CD4-positive, alpha-beta memory T cell (primary cell): ENCODE results near the gene FHIT. TPM values are rescaled to one million over a fixed set of nuclear protein-coding genes. Genes with fewer than 3 reads are reported as not detected.
"Not testable (repeated sequence)": the region's sequence is repeated elsewhere in the genome, so short reads cannot be mapped to it uniquely, and the experiment has no call there.

Experiments
- CTCF ChIA-PET: fragments of 350-600 bp; sonication (Branson Sonifier 250); formaldehyde crosslinking; loops from one replicate; lab custom pipeline; 2021; ENCODE audit warnings: inconsistent platforms; ENCODE audit not compliant: partially characterized antibody; lab: Charles Lee
- POLR2A ChIA-PET: fragments of 350-600 bp; sonication (Branson Sonifier 250); formaldehyde crosslinking; loops from one replicate; lab custom pipeline; 2021; ENCODE audit not compliant: partially characterized antibody; lab: Charles Lee
- DNase-seq, 5 donors: peaks; one replicate each; pipeline versions ENCODE4 v3.0.0 to v3.0.0-alpha.2; 2020 to 2022; ENCODE audit warnings: mixed read lengths in 1 of 5
- H3K27ac ChIP-seq: one replicate; pipeline ENCODE4 v1.7.0; 2013; ENCODE audit warnings: low read depth, low read length
- H3K27me3 ChIP-seq: 2 replicates; pipeline ENCODE4 v1.7.0; 2013; ENCODE audit warnings: mild to moderate bottlenecking, low read length, moderate library complexity; ENCODE audit not compliant: insufficient read depth
- H3K36me3 ChIP-seq: 2 replicates; pipeline ENCODE4 v1.7.0; 2013; ENCODE audit warnings: mild to moderate bottlenecking, low read length, moderate library complexity; ENCODE audit not compliant: insufficient read depth
- H3K4me1 ChIP-seq: 2 replicates; pipeline ENCODE4 v1.7.0; 2013; ENCODE audit warnings: mild to moderate bottlenecking, low read length, moderate library complexity; ENCODE audit not compliant: insufficient read depth
- H3K4me3 ChIP-seq, 2 donors: one replicate each; pipeline ENCODE4 v1.7.0; 2013; ENCODE audit warnings: low read length in 2 of 2, mild to moderate bottlenecking in 1 of 2
- H3K9me3 ChIP-seq, 2 donors: one replicate each; pipeline ENCODE4 v1.7.0; 2013; ENCODE audit warnings: low read length in 2 of 2, control low read depth in 1 of 2; ENCODE audit not compliant: control insufficient read depth in 1 of 2
- H3K27ac Mint-ChIP-seq, 7 donors: one replicate each; pipeline ENCODE4 v1.8.0; 2020 to 2021; ENCODE audit warnings: mixed read lengths in 7 of 7, mild to moderate bottlenecking in 6 of 7, inconsistent platforms in 3 of 7, moderate library complexity in 3 of 7
- H3K27me3 Mint-ChIP-seq, 2 donors: one replicate each; pipeline ENCODE4 v1.8.0; 2020 to 2021; ENCODE audit warnings: mixed read lengths in 2 of 2
- H3K36me3 Mint-ChIP-seq, 2 donors: one replicate each; pipeline ENCODE4 v1.8.0; 2020 to 2021; ENCODE audit warnings: mixed read lengths in 2 of 2, inconsistent platforms in 1 of 2, mild to moderate bottlenecking in 1 of 2
- H3K4me1 Mint-ChIP-seq, 4 donors: one replicate each; pipeline ENCODE4 v1.8.0; 2020 to 2021; ENCODE audit warnings: mixed read lengths in 4 of 4, mild to moderate bottlenecking in 1 of 4
- H3K4me3 Mint-ChIP-seq, 8 donors: one replicate each; pipeline ENCODE4 v1.8.0; 2020 to 2021; ENCODE audit warnings: mixed read lengths in 8 of 8, mild to moderate bottlenecking in 7 of 8, moderate library complexity in 6 of 8, inconsistent platforms in 3 of 8
- H3K9me3 Mint-ChIP-seq, 8 donors: one replicate each; pipeline ENCODE4 v1.8.0; 2020 to 2021; ENCODE audit warnings: mixed read lengths in 8 of 8, mild to moderate bottlenecking in 5 of 8, inconsistent platforms in 3 of 8, moderate library complexity in 1 of 8
- intact Hi-C: fragments of 100-400 bp; cut with micrococcal nuclease; formaldehyde crosslinking; loops from one replicate; pipeline ENCODE4 v1.15.1; 2023
- polyA plus RNA-seq, 2 donors: library from polyadenylated mRNA; unstranded; fragments of 300-500 nt; fragmentation: Illumina TruSeq; gene quantifications; one replicate each; pipeline ENCODE4 v1.2.3, GENCODE V29; 2021
- total RNA-seq, 2 experiments: library from RNA; stranded (reverse); gene quantifications; one replicate each; pipeline ENCODE4 v1.2.3, GENCODE V29; 2021

The FHIT gene
- total and polyA plus RNA-seq, 4 experiments from 2014 or later: 8.5 to 58.7 (median 33.2) TPM

GRCh38 chr3:61074783-61075182 is 176.5 kb downstream of the FHIT start:
- no peak overlapping the region for H3K27ac Mint-ChIP-seq
- intact Hi-C loops: no loop called here
- Histone ChIP-seq H3K9me3 (no peaks in the 10 kb centered on the region), H3K36me3 (no peaks in the 10 kb centered on the region), H3K4me3 (no peak overlapping the region), H3K27me3 (no peaks in the 10 kb centered on the region), H3K27ac (no peak overlapping the region), H3K4me1 (no peaks in the 10 kb centered on the region)
- no peak for DNase-seq
- H3K36me3 Mint-ChIP-seq: no peaks in the 10 kb centered on the region
- H3K9me3 Mint-ChIP-seq: peaks cover 0 to 3% (median 0%) of the 10 kb centered on the region in 8 donors
- ChIA-PET POLR2A (no interaction called here), CTCF (no interaction called here)
- H3K4me1 Mint-ChIP-seq: no peaks in the 10 kb centered on the region
- no peak overlapping the region for H3K4me3 Mint-ChIP-seq
- H3K27me3 Mint-ChIP-seq: no peaks in the 10 kb centered on the region

- Mint-ChIP-seq H3K9me3 (peaks cover 0 to 4% (median 0%) of the 10 kb centered on the region in 8 donors), H3K4me1 (no peaks in the 10 kb centered on the region), H3K36me3 (no peaks in the 10 kb centered on the region), H3K27ac (no peak overlapping the region), H3K27me3 (no peaks in the 10 kb centered on the region), H3K4me3 (no peak overlapping the region)
- no peaks in the 10 kb centered on the region for H3K27me3 ChIP-seq
- no peaks in the 10 kb centered on the region for H3K36me3 ChIP-seq
- DNase-seq: no peak
- H3K4me1 ChIP-seq: no peaks in the 10 kb centered on the region
- no peaks in the 10 kb centered on the region for H3K9me3 ChIP-seq
- no peak overlapping the region for H3K27ac ChIP-seq
- ChIA-PET CTCF (no interaction called here), POLR2A (no interaction called here)
- intact Hi-C loops: no loop called here
- H3K4me3 ChIP-seq: no peak overlapping the region
These were observed 177.6 kb downstream of the FHIT start for GRCh38 chr3:61073566-61074165.

- H3K4me3 Mint-ChIP-seq: no peak overlapping the region
- intact Hi-C loops: no loop called here
These were observed 183.2 kb downstream of the FHIT start for GRCh38 chr3:61068084-61068483.

GRCh38 chr3:61066800-61067199 is 184.5 kb downstream of the FHIT start:
- Histone ChIP-seq H3K4me1 (no peaks in the 10 kb centered on the region), H3K27me3 (no peaks in the 10 kb centered on the region), H3K9me3 (no peaks in the 10 kb centered on the region), H3K36me3 (no peaks in the 10 kb centered on the region), H3K27ac (no peak overlapping the region), H3K4me3 (no peak overlapping the region)
- H3K36me3 Mint-ChIP-seq: no peaks in the 10 kb centered on the region
- no peak overlapping the region for H3K27ac Mint-ChIP-seq
- H3K4me3 Mint-ChIP-seq: no peak overlapping the region
- ChIA-PET CTCF (no interaction called here), POLR2A (no interaction called here)
- no peaks in the 10 kb centered on the region for H3K4me1 Mint-ChIP-seq
- DNase-seq: no peak
- H3K27me3 Mint-ChIP-seq: no peaks in the 10 kb centered on the region
- peaks cover 0 to 12% (median 4%) of the 10 kb centered on the region in 8 donors for H3K9me3 Mint-ChIP-seq
- intact Hi-C loops: no loop called here

More at GRCh38 chr3:61068084-61068483, 183.2 kb downstream of the FHIT start:
- Mint-ChIP-seq H3K4me1 (no peaks in the 10 kb centered on the region), H3K27me3 (no peaks in the 10 kb centered on the region), H3K27ac (no peak overlapping the region), H3K36me3 (no peaks in the 10 kb centered on the region), H3K9me3 (peaks cover 0 to 12% (median 3%) of the 10 kb centered on the region in 8 donors)
- no peak overlapping the region for H3K4me3 ChIP-seq
- H3K36me3 ChIP-seq: no peaks in the 10 kb centered on the region
- CTCF ChIA-PET: no interaction called here
- no peak for DNase-seq
- no peak overlapping the region for H3K27ac ChIP-seq
- H3K27me3 ChIP-seq: no peaks in the 10 kb centered on the region
- POLR2A ChIA-PET: no interaction called here
- H3K4me1 ChIP-seq: no peaks in the 10 kb centered on the region
- no peaks in the 10 kb centered on the region for H3K9me3 ChIP-seq

- H3K4me1 ChIP-seq, CTCF ChIA-PET, H3K9me3 ChIP-seq, H3K4me3 Mint-ChIP-seq, H3K36me3 ChIP-seq, H3K27me3 Mint-ChIP-seq, H3K27ac Mint-ChIP-seq, H3K27ac ChIP-seq, H3K27me3 ChIP-seq, H3K4me1 Mint-ChIP-seq, intact Hi-C loops, POLR2A ChIA-PET, H3K4me3 ChIP-seq, H3K36me3 Mint-ChIP-seq, DNase-seq: not testable (repeated sequence)
- peaks cover 0 to 12% (median 4%) of the 10 kb centered on the region in 8 donors for H3K9me3 Mint-ChIP-seq
These were observed 185.0 kb downstream of the FHIT start for GRCh38 chr3:61066222-61066621.

GRCh38 chr3:61065451-61066011 is 185.7 kb downstream of the FHIT start:
- H3K27ac ChIP-seq: no peak overlapping the region
- CTCF ChIA-PET: no interaction called here
- intact Hi-C loops: no loop called here
- H3K9me3 Mint-ChIP-seq: peaks cover 0 to 11% (median 4%) of the 10 kb centered on the region in 8 donors
- H3K4me3 Mint-ChIP-seq: no peak overlapping the region
- H3K9me3 ChIP-seq: no peaks in the 10 kb centered on the region
- no peaks in the 10 kb centered on the region for H3K27me3 Mint-ChIP-seq
- no peaks in the 10 kb centered on the region for H3K4me1 ChIP-seq
- H3K4me1 Mint-ChIP-seq: no peaks in the 10 kb centered on the region
- no peak overlapping the region for H3K27ac Mint-ChIP-seq
- DNase-seq: no peak
- no peaks in the 10 kb centered on the region for H3K27me3 ChIP-seq
- no peak overlapping the region for H3K4me3 ChIP-seq
- no peaks in the 10 kb centered on the region for H3K36me3 Mint-ChIP-seq
- POLR2A ChIA-PET: no interaction called here
- no peaks in the 10 kb centered on the region for H3K36me3 ChIP-seq

GRCh38 chr3:61061092-61061723 is 190.0 kb downstream of the FHIT start:
- intact Hi-C loops: no loop called here
- Mint-ChIP-seq H3K36me3 (no peaks in the 10 kb centered on the region), H3K4me3 (no peak overlapping the region), H3K9me3 (peaks cover 0 to 8% (median 3%) of the 10 kb centered on the region in 8 donors), H3K27ac (no peak overlapping the region), H3K4me1 (no peaks in the 10 kb centered on the region), H3K27me3 (no peaks in the 10 kb centered on the region)
- no peak overlapping the region for H3K4me3 ChIP-seq
- no peak for DNase-seq
- POLR2A ChIA-PET: no interaction called here
- no peaks in the 10 kb centered on the region for H3K4me1 ChIP-seq
- CTCF ChIA-PET: no interaction called here
- no peak overlapping the region for H3K27ac ChIP-seq
- H3K36me3 ChIP-seq: no peaks in the 10 kb centered on the region
- H3K9me3 ChIP-seq: no peaks in the 10 kb centered on the region
- H3K27me3 ChIP-seq: no peaks in the 10 kb centered on the region
